ENCODE measurements around the gene CMPK2. TPM values are rescaled to one million over a fixed set of nuclear protein-coding genes. Genes with fewer than 3 reads are reported as not detected.

Gene CMPK2
- total and polyA plus RNA-seq, 9 of the 15 experiments (the other 6 are each of a cell fraction or from before 2014, with no cell fraction given): 2.6 to 10.5 (median 5.0) TPM

GRCh38 chr2:6885968-6886367 is 20.3 kb upstream of the CMPK2 start (continued):
- TF ChIP-seq ZKSCAN3 (CRISPR knock-in tag; IDR thresholded peaks at IDR 0.05): no peak
- TF ChIP-seq, protein P1, sequence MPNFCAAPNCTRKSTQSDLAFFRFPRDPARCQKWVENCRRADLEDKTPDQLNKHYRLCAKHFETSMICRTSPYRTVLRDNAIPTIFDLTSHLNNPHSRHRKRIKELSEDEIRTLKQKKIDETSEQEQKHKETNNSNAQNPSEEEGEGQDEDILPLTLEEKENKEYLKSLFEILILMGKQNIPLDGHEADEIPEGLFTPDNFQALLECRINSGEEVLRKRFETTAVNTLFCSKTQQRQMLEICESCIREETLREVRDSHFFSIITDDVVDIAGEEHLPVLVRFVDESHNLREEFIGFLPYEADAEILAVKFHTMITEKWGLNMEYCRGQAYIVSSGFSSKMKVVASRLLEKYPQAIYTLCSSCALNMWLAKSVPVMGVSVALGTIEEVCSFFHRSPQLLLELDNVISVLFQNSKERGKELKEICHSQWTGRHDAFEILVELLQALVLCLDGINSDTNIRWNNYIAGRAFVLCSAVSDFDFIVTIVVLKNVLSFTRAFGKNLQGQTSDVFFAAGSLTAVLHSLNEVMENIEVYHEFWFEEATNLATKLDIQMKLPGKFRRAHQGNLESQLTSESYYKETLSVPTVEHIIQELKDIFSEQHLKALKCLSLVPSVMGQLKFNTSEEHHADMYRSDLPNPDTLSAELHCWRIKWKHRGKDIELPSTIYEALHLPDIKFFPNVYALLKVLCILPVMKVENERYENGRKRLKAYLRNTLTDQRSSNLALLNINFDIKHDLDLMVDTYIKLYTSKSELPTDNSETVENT (CRISPR knock-in tag; IDR thresholded peaks at IDR 0.05): no peak
- TF ChIP-seq PCBP1 (IDR thresholded peaks at IDR 0.05; ENCODE audit: low read depth, low read length, poor library complexity, severe bottlenecking): no peak
- no peak for TF ChIP-seq ZNF263 (CRISPR knock-in tag; IDR thresholded peaks at IDR 0.05; ENCODE audit: borderline replicate concordance)
- TF ChIP-seq TGIF2 (CRISPR knock-in tag; IDR thresholded peaks at IDR 0.05): no peak
- TF ChIP-seq YBX1 (IDR thresholded peaks at IDR 0.05): no peak
- no peak for TF ChIP-seq PTRF (tag; IDR thresholded peaks at IDR 0.05)
- no peak for TF ChIP-seq EZH2 (IDR thresholded peaks at IDR 0.05; ENCODE audit: borderline replicate concordance, low read depth, low read length)
- no peak for TF ChIP-seq TAF9B (IDR thresholded peaks at IDR 0.05; ENCODE audit: partially characterized antibody)
- no peak for TF ChIP-seq ILK (tag; IDR thresholded peaks at IDR 0.05; ENCODE audit: borderline replicate concordance, low read depth)
- no peak for TF ChIP-seq SIN3B (IDR thresholded peaks at IDR 0.05; ENCODE audit: low read depth)
- no peak for TF ChIP-seq E2F6 (IDR thresholded peaks at IDR 0.05; ENCODE audit: borderline replicate concordance in 1 of 2, extremely low read depth in 1 of 2, insufficient read depth in 1 of 2, insufficient read length in 1 of 2, low read depth in 1 of 2, low read length in 1 of 2, poor library complexity in 1 of 2, severe bottlenecking in 1 of 2)
- TF ChIP-seq SMAD1 (IDR thresholded peaks at IDR 0.05; ENCODE audit: low read depth, low read length, partially characterized antibody): no peak
- TF ChIP-seq ZNF766 (CRISPR knock-in tag; conservative IDR thresholded peaks at IDR 0.05): no peak
- TF ChIP-seq TCFL5 (CRISPR knock-in tag; conservative IDR thresholded peaks at IDR 0.05): no peak
- no peak for TF ChIP-seq ZNF444 (CRISPR knock-in tag; IDR thresholded peaks at IDR 0.05)
- TF ChIP-seq, protein P2, sequence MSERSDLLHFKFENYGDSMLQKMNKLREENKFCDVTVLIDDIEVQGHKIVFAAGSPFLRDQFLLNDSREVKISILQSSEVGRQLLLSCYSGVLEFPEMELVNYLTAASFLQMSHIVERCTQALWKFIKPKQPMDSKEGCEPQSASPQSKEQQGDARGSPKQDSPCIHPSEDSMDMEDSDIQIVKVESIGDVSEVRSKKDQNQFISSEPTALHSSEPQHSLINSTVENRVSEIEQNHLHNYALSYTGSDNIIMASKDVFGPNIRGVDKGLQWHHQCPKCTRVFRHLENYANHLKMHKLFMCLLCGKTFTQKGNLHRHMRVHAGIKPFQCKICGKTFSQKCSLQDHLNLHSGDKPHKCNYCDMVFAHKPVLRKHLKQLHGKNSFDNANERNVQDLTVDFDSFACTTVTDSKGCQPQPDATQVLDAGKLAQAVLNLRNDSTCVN (CRISPR knock-in tag; IDR thresholded peaks at IDR 0.05): no peak
- TF ChIP-seq SMARCA4 (IDR thresholded peaks at IDR 0.05): peak; percentile 96
- TF ChIP-seq ZNF274 (IDR thresholded peaks at IDR 0.05; ENCODE audit: borderline replicate concordance, low read depth, low read length): no peak
- no peak for TF ChIP-seq RFX1 (IDR thresholded peaks at IDR 0.05)
- TF ChIP-seq RFX5 (IDR thresholded peaks at IDR 0.05; ENCODE audit: low read depth, low read length): no peak
- no peak for TF ChIP-seq ZNF778 (CRISPR knock-in tag; IDR thresholded peaks at IDR 0.05)
- TF ChIP-seq, protein P3, sequence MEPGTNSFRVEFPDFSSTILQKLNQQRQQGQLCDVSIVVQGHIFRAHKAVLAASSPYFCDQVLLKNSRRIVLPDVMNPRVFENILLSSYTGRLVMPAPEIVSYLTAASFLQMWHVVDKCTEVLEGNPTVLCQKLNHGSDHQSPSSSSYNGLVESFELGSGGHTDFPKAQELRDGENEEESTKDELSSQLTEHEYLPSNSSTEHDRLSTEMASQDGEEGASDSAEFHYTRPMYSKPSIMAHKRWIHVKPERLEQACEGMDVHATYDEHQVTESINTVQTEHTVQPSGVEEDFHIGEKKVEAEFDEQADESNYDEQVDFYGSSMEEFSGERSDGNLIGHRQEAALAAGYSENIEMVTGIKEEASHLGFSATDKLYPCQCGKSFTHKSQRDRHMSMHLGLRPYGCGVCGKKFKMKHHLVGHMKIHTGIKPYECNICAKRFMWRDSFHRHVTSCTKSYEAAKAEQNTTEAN (CRISPR knock-in tag; IDR thresholded peaks at IDR 0.05): no peak

Data from K562 (cell line).